Measurements from ENCODE around the gene DENND1A.

DENND1A gene

GRCh38 chr9:123848447-123849085, 81.4 kb downstream of the DENND1A start:
- DNase-seq (ENCODE audit: low read depth), result no peak
- H3K4me3 ChIP-seq (ENCODE audit: low read depth, low read length), result no peak overlapping the region
- no peak for TF ChIP-seq CTCF (IDR thresholded peaks at IDR 0.05; ENCODE audit: control insufficient read depth, extremely low read depth, insufficient read depth)

GRCh38 chr9:123846966-123847365, 83.0 kb downstream of the DENND1A start:
- no peak for DNase-seq (ENCODE audit: low read depth)
- no peak overlapping the region for H3K4me3 ChIP-seq (ENCODE audit: low read depth, low read length)
- TF ChIP-seq CTCF (IDR thresholded peaks at IDR 0.05; ENCODE audit: control insufficient read depth, extremely low read depth, insufficient read depth), result no peak

- TF ChIP-seq CTCF (IDR thresholded peaks at IDR 0.05; ENCODE audit: control insufficient read depth, extremely low read depth, insufficient read depth), result no peak
- DNase-seq (ENCODE audit: low read depth), result no peak
- H3K4me3 ChIP-seq (ENCODE audit: low read depth, low read length), result no peak overlapping the region
Observed at GRCh38 chr9:123843703-123844102, 86.2 kb downstream of the DENND1A start.

DNA sequence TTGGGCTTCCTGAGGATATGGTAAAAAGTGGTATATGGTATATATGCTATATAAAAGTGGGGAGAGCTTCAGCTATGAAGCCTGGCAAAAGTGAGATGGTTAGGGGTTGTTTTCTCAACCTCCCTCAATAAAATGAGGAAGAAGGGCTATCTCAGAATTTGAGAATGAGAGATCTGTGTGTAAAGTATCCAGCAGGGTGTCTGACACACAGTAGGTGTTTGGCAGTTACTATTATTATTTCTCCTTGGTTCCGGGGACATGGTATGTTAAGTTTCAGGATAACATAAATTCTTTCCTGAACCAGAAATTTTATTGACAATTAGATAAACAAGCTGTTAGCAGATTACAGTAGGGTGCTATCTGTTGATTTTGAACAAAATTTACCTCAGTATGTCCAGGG, 94.1 kb downstream of the DENND1A start:
- DNase-seq (ENCODE audit: low read depth), result no peak
- no peak overlapping the region for H3K4me3 ChIP-seq (ENCODE audit: low read depth, low read length)
- no peak for TF ChIP-seq CTCF (IDR thresholded peaks at IDR 0.05; ENCODE audit: control insufficient read depth, extremely low read depth, insufficient read depth)

- H3K4me3 ChIP-seq (ENCODE audit: low read depth, low read length), result no peak overlapping the region
- no peak for DNase-seq (ENCODE audit: low read depth)
- TF ChIP-seq CTCF (IDR thresholded peaks at IDR 0.05; ENCODE audit: control insufficient read depth, extremely low read depth, insufficient read depth), result no peak
Observed at GRCh38 chr9:123834889-123835562, 94.9 kb downstream of the DENND1A start.

DNA sequence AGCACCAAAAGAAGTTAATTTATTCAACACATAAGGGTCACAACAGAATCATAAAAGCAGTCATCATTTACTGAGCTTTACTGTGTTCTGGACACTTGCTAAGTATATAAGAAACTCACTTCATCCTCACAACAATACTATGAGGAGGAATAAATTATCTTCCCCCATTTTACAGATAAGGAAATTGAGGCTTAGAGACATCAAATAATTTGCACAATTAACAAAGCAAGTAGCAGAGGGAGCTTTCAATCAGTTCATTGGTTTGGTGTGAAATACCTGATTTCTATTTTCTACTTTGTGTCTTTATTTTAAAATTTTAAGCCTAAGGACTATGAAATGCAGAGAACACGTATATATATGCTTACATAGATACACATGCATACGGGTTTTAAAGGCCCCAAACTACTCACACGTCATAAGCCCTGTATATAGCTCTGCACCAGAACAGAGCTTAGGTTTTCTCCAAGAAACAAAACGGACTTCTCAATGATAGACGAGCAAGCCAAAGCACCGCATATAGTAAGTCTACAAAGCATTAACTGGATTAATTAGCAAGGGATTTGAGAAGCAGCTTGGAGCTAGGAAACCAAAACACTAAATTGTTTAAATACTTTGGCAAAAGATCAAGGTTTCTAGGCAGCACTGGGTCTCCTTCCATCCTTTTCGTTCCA, 95.6 kb downstream of the DENND1A start:
- no peak for TF ChIP-seq CTCF (IDR thresholded peaks at IDR 0.05; ENCODE audit: control insufficient read depth, extremely low read depth, insufficient read depth)
- no peak for DNase-seq (ENCODE audit: low read depth)
- H3K4me3 ChIP-seq (ENCODE audit: low read depth, low read length), result no peak overlapping the region

Data from LNCaP clone FGC (cell line).